ENCODE results near the gene ERC1.

DNA sequence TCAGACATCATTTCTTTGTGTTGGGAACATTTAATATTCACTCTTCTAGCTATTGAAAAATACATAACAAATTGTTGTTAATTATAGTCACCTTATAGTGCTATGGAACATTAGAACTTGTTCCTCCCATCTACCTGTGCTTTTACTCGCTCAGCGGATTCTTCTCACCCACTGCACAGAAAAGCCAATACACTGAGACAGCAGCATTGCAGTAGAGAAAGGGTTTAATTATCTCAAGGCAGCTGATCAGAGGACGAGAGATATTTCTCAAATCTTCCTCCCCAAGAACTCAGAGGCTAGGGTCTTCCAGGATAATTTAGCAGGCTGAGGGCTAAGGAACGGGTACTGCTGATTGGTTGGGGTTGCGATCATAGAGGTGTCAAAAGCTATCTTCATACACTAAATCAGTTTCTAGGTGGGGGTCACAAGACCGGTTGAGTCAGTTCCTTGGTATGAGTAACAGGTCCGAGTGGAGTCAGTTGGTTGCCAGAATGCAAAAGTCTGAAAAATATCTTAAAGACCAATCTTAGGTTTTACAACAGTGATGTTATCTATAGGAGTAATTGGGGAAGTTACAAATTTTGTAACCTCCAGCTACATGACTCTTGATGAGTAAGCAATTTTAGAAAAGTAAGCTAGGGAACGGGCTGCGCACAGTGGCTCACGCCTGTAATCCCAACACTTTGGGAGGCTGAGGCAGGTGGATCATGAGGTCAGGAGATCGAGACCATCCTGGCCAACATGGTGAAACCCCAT, 430.2 kb downstream of the ERC1 start:
- TF ChIP-seq KLF1 (tag by site-specific recombination; IDR thresholded peaks at IDR 0.05), result no peak
- TF ChIP-seq, protein P1, sequence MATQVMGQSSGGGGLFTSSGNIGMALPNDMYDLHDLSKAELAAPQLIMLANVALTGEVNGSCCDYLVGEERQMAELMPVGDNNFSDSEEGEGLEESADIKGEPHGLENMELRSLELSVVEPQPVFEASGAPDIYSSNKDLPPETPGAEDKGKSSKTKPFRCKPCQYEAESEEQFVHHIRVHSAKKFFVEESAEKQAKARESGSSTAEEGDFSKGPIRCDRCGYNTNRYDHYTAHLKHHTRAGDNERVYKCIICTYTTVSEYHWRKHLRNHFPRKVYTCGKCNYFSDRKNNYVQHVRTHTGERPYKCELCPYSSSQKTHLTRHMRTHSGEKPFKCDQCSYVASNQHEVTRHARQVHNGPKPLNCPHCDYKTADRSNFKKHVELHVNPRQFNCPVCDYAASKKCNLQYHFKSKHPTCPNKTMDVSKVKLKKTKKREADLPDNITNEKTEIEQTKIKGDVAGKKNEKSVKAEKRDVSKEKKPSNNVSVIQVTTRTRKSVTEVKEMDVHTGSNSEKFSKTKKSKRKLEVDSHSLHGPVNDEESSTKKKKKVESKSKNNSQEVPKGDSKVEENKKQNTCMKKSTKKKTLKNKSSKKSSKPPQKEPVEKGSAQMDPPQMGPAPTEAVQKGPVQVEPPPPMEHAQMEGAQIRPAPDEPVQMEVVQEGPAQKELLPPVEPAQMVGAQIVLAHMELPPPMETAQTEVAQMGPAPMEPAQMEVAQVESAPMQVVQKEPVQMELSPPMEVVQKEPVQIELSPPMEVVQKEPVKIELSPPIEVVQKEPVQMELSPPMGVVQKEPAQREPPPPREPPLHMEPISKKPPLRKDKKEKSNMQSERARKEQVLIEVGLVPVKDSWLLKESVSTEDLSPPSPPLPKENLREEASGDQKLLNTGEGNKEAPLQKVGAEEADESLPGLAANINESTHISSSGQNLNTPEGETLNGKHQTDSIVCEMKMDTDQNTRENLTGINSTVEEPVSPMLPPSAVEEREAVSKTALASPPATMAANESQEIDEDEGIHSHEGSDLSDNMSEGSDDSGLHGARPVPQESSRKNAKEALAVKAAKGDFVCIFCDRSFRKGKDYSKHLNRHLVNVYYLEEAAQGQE (tag by site-specific recombination; IDR thresholded peaks at IDR 0.05), result no peak
